Sciatic nerve (tissue), 2 donors: ENCODE data around the gene ME2. TPM values are rescaled to one million over a fixed set of nuclear protein-coding genes. Genes with fewer than 3 reads are reported as not detected.
"Not testable (repeated sequence)": the region's sequence is repeated elsewhere in the genome, so short reads cannot be mapped to it uniquely, and the experiment has no call there.

Experiments used
- ATAC-seq: fragments of 200-7000 bp; cut with Tn5 transposase; one replicate; pipeline ENCODE4 v1.9.1; 2020; ENCODE audit warnings: mild to moderate bottlenecking, moderate library complexity
- DNase-seq: peaks from one replicate; pipeline ENCODE4 v3.0.0-alpha.2; 2020; ENCODE audit warnings: low spot score
- intact Hi-C: fragments of 100-400 bp; cut with DNase I; formaldehyde crosslinking; loops from one replicate; pipeline ENCODE4 v1.14.2; 2022
- total RNA-seq: library from RNA; stranded (reverse); fragmentation: NEBNext Ultra II Directional; extraction: Animal tissue kit (Norgen Biotek cat#: 25700); gene quantifications from one replicate; pipeline ENCODE4 v1.2.1, GENCODE V29; 2021
- donor health status: DM: no; HTN: no; CAD: no.
- donor health status: DM: no; HTN: no; CAD: no.

ME2 gene
- total RNA-seq, 1 donor from 2014 or later = 37.1 TPM

- DNase-seq = no peak
- intact Hi-C loops = no loop called here
- ATAC-seq = no peak
Measured at GRCh38 chr18:50857694-50858093, 21.2 kb upstream of the ME2 start.

GRCh38 chr18:50859793-50860555 lies 18.9 kb upstream of the ME2 start:
- no peak for ATAC-seq
- no peak for DNase-seq
- intact Hi-C loops = no loop called here

GRCh38 chr18:50861617-50862016 lies 17.3 kb upstream of the ME2 start:
- DNase-seq (no peak), ATAC-seq (no peak)
- intact Hi-C loops = no loop called here

- peak; percentile 74 for ATAC-seq
- no peak for DNase-seq
- intact Hi-C loops = no loop called here
Measured at GRCh38 chr18:50862401-50862800, 16.5 kb upstream of the ME2 start.

GRCh38 chr18:50863840-50864375 lies 15.0 kb upstream of the ME2 start:
- no peak for DNase-seq
- no peak for ATAC-seq
- intact Hi-C loops = no loop called here

GRCh38 chr18:50866765-50867164 lies 12.2 kb upstream of the ME2 start:
- DNase-seq = no peak
- ATAC-seq = peak; percentile 62
- intact Hi-C loops = no loop called here

GRCh38 chr18:50869150-50869549 lies 9.8 kb upstream of the ME2 start:
- intact Hi-C loops = no loop called here
- ATAC-seq (no peak), DNase-seq (no peak)

GRCh38 chr18:50870138-50870845 lies 8.6 kb upstream of the ME2 start:
- intact Hi-C loops = no loop called here
- no peak for ATAC-seq

GRCh38 chr18:50871846-50872245 lies 7.1 kb upstream of the ME2 start:
- ATAC-seq (no peak), DNase-seq (no peak)
- intact Hi-C loops = no loop called here

More at GRCh38 chr18:50870138-50870845, 8.6 kb upstream of the ME2 start:
- DNase-seq = no peak

- DNase-seq (no peak), ATAC-seq (no peak)
- intact Hi-C loops = no loop called here
Measured at GRCh38 chr18:50875966-50876536, 2.9 kb upstream of the ME2 start.

- intact Hi-C loops = no loop called here
- ATAC-seq (no peak), DNase-seq (no peak)
Measured at GRCh38 chr18:50877545-50878265, 1.2 kb upstream of the ME2 start.

- intact Hi-C loops = no loop called here
Measured at GRCh38 chr18:50879302-50880118, 592 bp downstream of the ME2 start.

GRCh38 chr18:50880119-50880465 lies 1.2 kb downstream of the ME2 start:
- no peak for DNase-seq
- no peak for ATAC-seq
- intact Hi-C loops = no loop called here

More at GRCh38 chr18:50879302-50880118, 592 bp downstream of the ME2 start:
- ATAC-seq (peak; percentile 1), DNase-seq (peak; percentile 70)

GRCh38 chr18:50880944-50881343 lies 2.0 kb downstream of the ME2 start:
- intact Hi-C loops = not testable (repeated sequence)

GRCh38 chr18:50886929-50887328 lies 8.0 kb downstream of the ME2 start:
- intact Hi-C loops = no loop called here
- DNase-seq (no peak), ATAC-seq (no peak)

More at GRCh38 chr18:50880944-50881343, 2.0 kb downstream of the ME2 start:
- not testable (repeated sequence) for ATAC-seq, DNase-seq

GRCh38 chr18:50895350-50896045 lies 16.6 kb downstream of the ME2 start:
- no peak for ATAC-seq
- intact Hi-C loops = no loop called here
- DNase-seq = no peak

- intact Hi-C loops = no loop called here
- ATAC-seq (no peak), DNase-seq (no peak)
Measured at GRCh38 chr18:50896093-50896492, 17.2 kb downstream of the ME2 start.

GRCh38 chr18:50898919-50899318 lies 20.0 kb downstream of the ME2 start:
- ATAC-seq = no peak
- no peak for DNase-seq
- intact Hi-C loops = no loop called here
